ENCODE results near the gene GRIN1.

- TF ChIP-seq CTCF (IDR thresholded peaks at IDR 0.05; ENCODE audit: insufficient read depth, low read length, poor library complexity, severe bottlenecking): no peak
- TF ChIP-seq EZH2phosphoT487 (conservative IDR thresholded peaks at IDR 0.05; ENCODE audit: low read length): no peak
These were observed 22.9 kb downstream of the GRIN1 start for GRCh38 chr9:137161558-137162486.

Measured in SU-DHL-6 (cell line).